Activated CD4-positive, alpha-beta T cell treated with anti-CD3 and anti-CD28 coated beads for 36 hours (primary cell): ENCODE data around the gene GALK2. TPM values are rescaled to one million over a fixed set of nuclear protein-coding genes. Genes with fewer than 3 reads are reported as not detected.
"Not testable (repeated sequence)": the region's sequence is repeated elsewhere in the genome, so short reads cannot be mapped to it uniquely, and the experiment has no call there.

Experiments used
- ATAC-seq: fragments of 200-7000 bp; cut with Tn5 transposase; one replicate; pipeline ENCODE4 v1.10.0; 2021; ENCODE audit warnings: mild to moderate bottlenecking, moderate library complexity
- CTCF ChIA-PET: fragments of 350-600 bp; sonication (Branson Sonifier 250); formaldehyde crosslinking; loops from one replicate; lab custom pipeline; 2021; ENCODE audit warnings: antibody characterized with exemption; lab: Charles Lee
- POLR2A ChIA-PET: fragments of 350-600 bp; sonication (Branson Sonifier 250); formaldehyde crosslinking; loops from one replicate; lab custom pipeline; 2021; ENCODE audit warnings: antibody characterized with exemption, inconsistent platforms; lab: Charles Lee
- DNase-seq: peaks from one replicate; pipeline ENCODE4 v3.0.0-alpha.2; 2020
- H3K27ac Mint-ChIP-seq: one replicate; pipeline ENCODE4 v1.8.0; 2021; ENCODE audit warnings: mixed read lengths
- H3K27me3 Mint-ChIP-seq: one replicate; pipeline ENCODE4 v1.8.0; 2021; ENCODE audit warnings: mixed read lengths
- H3K36me3 Mint-ChIP-seq: one replicate; pipeline ENCODE4 v1.8.0; 2021; ENCODE audit warnings: low read depth, mixed read lengths
- H3K4me1 Mint-ChIP-seq: one replicate; pipeline ENCODE4 v1.8.0; 2021; ENCODE audit warnings: mixed read lengths
- H3K4me3 Mint-ChIP-seq: one replicate; pipeline ENCODE4 v1.8.0; 2021; ENCODE audit warnings: mild to moderate bottlenecking, moderate library complexity, mixed read lengths
- H3K9me3 Mint-ChIP-seq: one replicate; pipeline ENCODE4 v1.8.0; 2021; ENCODE audit warnings: low read depth, mixed read lengths
- intact Hi-C, 2 experiments: fragments of 100-400 bp; cut with DNase I in 1 of 2; cut with micrococcal nuclease in 1 of 2; formaldehyde crosslinking; loops; one replicate each; pipeline versions ENCODE4 v1.14.2 to v1.15.1; 2022 to 2024; cut with DNase I, micrococcal nuclease
- total RNA-seq, 2 experiments: library from RNA; stranded (reverse); gene quantifications; one replicate each; pipeline ENCODE4 v1.2.3, GENCODE V29; 2021

The GALK2 gene
- total RNA-seq, 2 experiments from 2014 or later = 19.9 to 27.1 TPM

- no peaks in the 10 kb centered on the region for H3K4me1 Mint-ChIP-seq
- no peaks in the 10 kb centered on the region for H3K27me3 Mint-ChIP-seq
- H3K4me3 Mint-ChIP-seq = no peak overlapping the region
- ChIA-PET POLR2A (no interaction called here), CTCF (no interaction called here)
- ATAC-seq = peak; percentile 39
- H3K36me3 Mint-ChIP-seq = peaks cover 3% of the 10 kb centered on the region
- intact Hi-C loops = no loop called here
- no peak overlapping the region for H3K27ac Mint-ChIP-seq
- DNase-seq = no peak
- H3K9me3 Mint-ChIP-seq = no peaks in the 10 kb centered on the region
Observed at GRCh38 chr15:49163678-49164077, 6.4 kb upstream of the GALK2 start.

GRCh38 chr15:49164865-49165264 is 5.2 kb upstream of the GALK2 start:
- ATAC-seq = no peak
- Mint-ChIP-seq H3K27me3 (no peaks in the 10 kb centered on the region), H3K27ac (no peak overlapping the region), H3K36me3 (peaks cover 3% of the 10 kb centered on the region), H3K4me1 (peaks cover 6% of the 10 kb centered on the region), H3K9me3 (no peaks in the 10 kb centered on the region), H3K4me3 (no peak overlapping the region)
- ChIA-PET POLR2A (no interaction called here), CTCF (no interaction called here)
- DNase-seq = no peak
- intact Hi-C loops = no loop called here

- POLR2A ChIA-PET = no interaction called here
- Mint-ChIP-seq H3K27me3 (no peaks in the 10 kb centered on the region), H3K4me1 (peaks cover 21% of the 10 kb centered on the region), H3K27ac (no peak overlapping the region), H3K36me3 (peaks cover 6% of the 10 kb centered on the region), H3K9me3 (no peaks in the 10 kb centered on the region), H3K4me3 (no peak overlapping the region)
- intact Hi-C loops = no loop called here
- DNase-seq = no peak
- ATAC-seq = no peak
- CTCF ChIA-PET = no interaction called here
Observed at GRCh38 chr15:49168016-49168415, 2.0 kb upstream of the GALK2 start.

GRCh38 chr15:49171790-49172189 is 1.7 kb downstream of the GALK2 start:
- intact Hi-C loops = loop anchor here (5.0 kb wide), 2 partner anchors 294 to 451 kb away; partner anchors contain the start of genes DTWD1 (in 2 of the 2), FAM227B (in 2 of the 2) and EID1 (in 1 of the 2)
- H3K4me1 Mint-ChIP-seq = peaks cover 33% of the 10 kb centered on the region
- POLR2A ChIA-PET = no interaction called here
- H3K27ac Mint-ChIP-seq = no peak overlapping the region
- DNase-seq = no peak
- peak overlapping the region; percentile 82 for H3K4me3 Mint-ChIP-seq
- ATAC-seq = no peak
- CTCF ChIA-PET = no interaction called here
- no peaks in the 10 kb centered on the region for H3K27me3 Mint-ChIP-seq
- H3K36me3 Mint-ChIP-seq = peaks cover 8% of the 10 kb centered on the region
- H3K9me3 Mint-ChIP-seq = no peaks in the 10 kb centered on the region

- DNase-seq = no peak
- H3K27ac Mint-ChIP-seq = no peak overlapping the region
Observed at GRCh38 chr15:49174902-49175301, 4.9 kb downstream of the GALK2 start.

GRCh38 chr15:49175582-49176397 is 5.7 kb downstream of the GALK2 start:
- POLR2A ChIA-PET, ATAC-seq, H3K4me3 Mint-ChIP-seq, H3K27me3 Mint-ChIP-seq, CTCF ChIA-PET, H3K9me3 Mint-ChIP-seq, intact Hi-C loops, H3K27ac Mint-ChIP-seq, DNase-seq: not testable (repeated sequence)
- peaks cover 27% of the 10 kb centered on the region for H3K4me1 Mint-ChIP-seq
- peaks cover 10% of the 10 kb centered on the region for H3K36me3 Mint-ChIP-seq

More at GRCh38 chr15:49174902-49175301, 4.9 kb downstream of the GALK2 start:
- no peaks in the 10 kb centered on the region for H3K27me3 Mint-ChIP-seq
- ChIA-PET POLR2A (no interaction called here), CTCF (interaction anchor here (0.7 to 1.0 kb wide), 2 partner anchors 29 to 38 kb away, joined by 3 read pairs; no protein-coding TSS in a partner anchor)
- H3K36me3 Mint-ChIP-seq = peaks cover 12% of the 10 kb centered on the region
- H3K9me3 Mint-ChIP-seq = no peaks in the 10 kb centered on the region
- no peak overlapping the region for H3K4me3 Mint-ChIP-seq
- peaks cover 27% of the 10 kb centered on the region for H3K4me1 Mint-ChIP-seq
- ATAC-seq = no peak
- intact Hi-C loops = loop anchor here (5.0 kb wide), 2 partner anchors 298 to 447 kb away; partner anchors contain the start of genes DTWD1 (in 2 of the 2), FAM227B (in 2 of the 2) and EID1 (in 1 of the 2)

GRCh38 chr15:49178497-49178896 is 8.4 kb downstream of the GALK2 start:
- Mint-ChIP-seq H3K27me3 (no peaks in the 10 kb centered on the region), H3K9me3 (no peaks in the 10 kb centered on the region), H3K4me1 (peaks cover 11% of the 10 kb centered on the region), H3K27ac (no peak overlapping the region), H3K4me3 (no peak overlapping the region), H3K36me3 (peaks cover 12% of the 10 kb centered on the region)
- POLR2A ChIA-PET = interaction anchor here (1.4 kb wide), 1 partner anchor 9 kb away, joined by 3 read pairs; the partner anchor contains the start of gene GALK2
- intact Hi-C loops = no loop called here
- DNase-seq = no peak
- no peak for ATAC-seq
- CTCF ChIA-PET = no interaction called here

GRCh38 chr15:49179433-49180190 is 9.6 kb downstream of the GALK2 start:
- H3K27me3 Mint-ChIP-seq = no peaks in the 10 kb centered on the region
- ChIA-PET POLR2A (interaction anchor here (1.4 kb wide), 1 partner anchor 10 kb away, joined by 3 read pairs; the partner anchor contains the start of gene GALK2), CTCF (interaction anchor here (0.7 kb wide), 1 partner anchor 110 kb away, joined by 4 read pairs; no protein-coding TSS in a partner anchor)
- intact Hi-C loops = no loop called here
- H3K36me3 Mint-ChIP-seq = peaks cover 15% of the 10 kb centered on the region
- H3K27ac Mint-ChIP-seq = no peak overlapping the region
- no peak overlapping the region for H3K4me3 Mint-ChIP-seq
- H3K4me1 Mint-ChIP-seq = peaks cover 14% of the 10 kb centered on the region
- ATAC-seq (no peak), DNase-seq (no peak)
- H3K9me3 Mint-ChIP-seq = no peaks in the 10 kb centered on the region

GRCh38 chr15:49182128-49182527 is 12.1 kb downstream of the GALK2 start:
- ATAC-seq (no peak), DNase-seq (no peak)
- intact Hi-C loops = no loop called here
- Mint-ChIP-seq H3K36me3 (peaks cover 22% of the 10 kb centered on the region), H3K4me1 (peaks cover 18% of the 10 kb centered on the region), H3K27me3 (no peaks in the 10 kb centered on the region), H3K4me3 (no peak overlapping the region), H3K27ac (no peak overlapping the region), H3K9me3 (no peaks in the 10 kb centered on the region)
- CTCF ChIA-PET = interaction anchor here (0.6 to 0.7 kb wide), 2 partner anchors 183 to 257 kb away, joined by 3 read pairs; no protein-coding TSS in a partner anchor
- POLR2A ChIA-PET = no interaction called here

- ATAC-seq, H3K27ac Mint-ChIP-seq, POLR2A ChIA-PET, intact Hi-C loops, H3K9me3 Mint-ChIP-seq, DNase-seq, CTCF ChIA-PET, H3K4me3 Mint-ChIP-seq, H3K27me3 Mint-ChIP-seq: not testable (repeated sequence)
- H3K36me3 Mint-ChIP-seq = peaks cover 25% of the 10 kb centered on the region
- peaks cover 23% of the 10 kb centered on the region for H3K4me1 Mint-ChIP-seq
Observed at GRCh38 chr15:49183741-49184140, 13.7 kb downstream of the GALK2 start.

GRCh38 chr15:49185473-49185872 is 15.4 kb downstream of the GALK2 start:
- H3K27ac Mint-ChIP-seq = no peak overlapping the region
- H3K4me1 Mint-ChIP-seq = peaks cover 25% of the 10 kb centered on the region
- no peaks in the 10 kb centered on the region for H3K27me3 Mint-ChIP-seq
- H3K36me3 Mint-ChIP-seq = peaks cover 25% of the 10 kb centered on the region
- POLR2A ChIA-PET = no interaction called here
- ATAC-seq (peak; percentile 72), DNase-seq (no peak)
- no peak overlapping the region for H3K4me3 Mint-ChIP-seq
- no peaks in the 10 kb centered on the region for H3K9me3 Mint-ChIP-seq
- intact Hi-C loops = no loop called here
- CTCF ChIA-PET = interaction anchor here (0.6 kb wide), 1 partner anchor 206 kb away, joined by 3 read pairs; no protein-coding TSS in a partner anchor
